Stimulated activated CD4-positive, alpha-beta T cell treated with anti-CD3 and anti-CD28 coated beads, TNF-alpha, amount 100 ng/mL, for 48 hours (primary cell): Measurements from ENCODE around the gene UTP11.

Experiments
- DNase-seq, 3 donors: peaks; one replicate each; pipeline ENCODE4 v3.0.0-alpha.2; 2020; ENCODE audit warnings: low read depth in 3 of 3

The UTP11 gene

DNA sequence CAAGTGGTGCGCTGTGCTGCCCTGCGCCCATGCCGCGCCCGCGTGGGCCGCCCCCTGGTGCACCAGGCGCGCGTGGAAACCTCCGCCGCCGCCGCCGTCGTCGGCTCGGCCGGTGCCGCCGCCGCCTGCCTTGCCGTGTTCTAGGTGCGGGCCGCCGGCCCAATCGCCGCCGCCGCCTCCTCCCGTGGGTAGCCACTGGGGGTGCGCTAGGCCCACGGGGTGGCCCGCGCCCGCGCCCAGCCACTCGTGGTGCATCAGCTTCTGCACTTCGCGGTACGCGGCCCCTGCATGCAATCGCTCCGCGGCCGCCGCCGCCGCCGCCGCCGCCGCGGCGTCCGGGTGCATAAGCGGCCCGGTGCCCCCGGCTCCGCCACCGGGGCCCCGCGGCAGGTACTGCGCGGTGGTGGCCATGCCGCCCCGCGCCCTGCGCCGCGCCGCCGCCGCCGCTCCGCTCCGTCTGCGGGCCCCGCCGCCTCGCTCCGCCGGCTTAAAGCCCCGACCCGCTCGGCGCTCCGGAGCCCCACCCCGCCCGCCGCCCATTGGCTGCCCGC is 33.9 kb downstream of the UTP11 start, which contains the start of gene POU3F1:
Gene POU3F1 (minus strand): TSS at position 461 of the 551 bp plus-strand sequence. CDS start 50 bp downstream, at position 411.
- no peak for DNase-seq

DNA sequence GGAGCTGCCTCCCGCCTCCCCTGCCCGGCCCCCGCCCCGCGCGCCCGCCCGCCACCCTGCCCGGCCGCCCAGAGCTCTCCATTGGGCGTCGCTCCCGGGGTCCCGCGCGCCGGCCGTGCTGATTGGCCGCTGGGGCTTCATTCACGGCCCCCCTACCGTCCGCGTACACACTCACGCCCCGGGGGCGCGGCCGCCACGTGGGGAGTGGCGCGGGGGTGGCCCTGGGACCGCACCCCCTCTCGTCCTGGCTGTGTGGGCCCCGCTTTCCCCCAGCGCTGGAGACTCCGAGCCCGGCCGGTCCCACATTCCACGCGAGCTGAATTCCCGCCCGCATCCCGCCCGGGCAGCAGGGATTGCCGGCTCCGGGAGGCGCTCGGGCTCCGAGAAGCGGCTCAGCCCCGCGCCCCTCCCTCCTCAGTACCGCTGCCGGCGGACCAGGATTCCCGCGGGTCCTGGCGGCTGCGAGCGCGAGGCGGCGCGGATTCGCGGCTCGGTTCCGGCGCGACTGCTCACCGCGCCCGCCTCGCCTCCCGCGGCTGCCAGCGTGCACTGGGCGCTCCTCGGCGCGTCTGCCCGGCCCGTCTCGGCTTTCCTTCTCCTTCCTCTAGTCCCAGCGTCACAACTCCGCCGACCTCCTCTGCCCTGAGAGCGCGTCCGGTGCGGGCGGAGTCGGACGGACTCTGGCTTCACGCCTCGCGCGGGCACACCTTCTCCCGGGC is 34.5 kb downstream of the UTP11 start:
- peak; percentile 45 to 75 (median 55) for DNase-seq

DNA sequence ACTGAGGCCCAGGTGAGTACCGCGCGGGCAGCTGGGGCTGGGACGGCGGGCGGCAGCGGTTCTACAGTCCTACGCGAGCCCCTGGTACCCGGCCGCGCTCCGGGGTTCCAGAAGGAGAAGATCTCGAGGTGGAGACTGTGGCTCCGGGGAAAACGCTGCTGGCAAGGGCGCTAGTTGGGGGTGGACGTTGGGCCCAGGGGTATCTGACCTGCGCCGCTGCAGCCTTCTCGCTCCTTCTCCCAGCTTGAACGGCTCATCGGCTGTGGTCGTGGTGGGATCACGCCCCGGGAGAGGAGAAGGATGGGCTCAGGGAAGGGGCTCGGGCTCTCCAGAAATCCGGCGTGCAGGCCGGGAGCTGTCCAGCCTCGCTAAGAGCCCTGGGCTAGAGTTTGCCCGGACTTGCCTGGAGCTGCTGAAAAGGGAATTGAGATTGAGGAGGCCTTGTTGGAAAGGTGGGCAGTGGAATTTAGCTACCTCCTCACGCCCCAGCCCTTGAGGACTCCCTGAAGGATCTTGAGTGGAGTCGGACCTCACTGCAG is 35.1 kb downstream of the UTP11 start:
- DNase-seq = no peak

DNA sequence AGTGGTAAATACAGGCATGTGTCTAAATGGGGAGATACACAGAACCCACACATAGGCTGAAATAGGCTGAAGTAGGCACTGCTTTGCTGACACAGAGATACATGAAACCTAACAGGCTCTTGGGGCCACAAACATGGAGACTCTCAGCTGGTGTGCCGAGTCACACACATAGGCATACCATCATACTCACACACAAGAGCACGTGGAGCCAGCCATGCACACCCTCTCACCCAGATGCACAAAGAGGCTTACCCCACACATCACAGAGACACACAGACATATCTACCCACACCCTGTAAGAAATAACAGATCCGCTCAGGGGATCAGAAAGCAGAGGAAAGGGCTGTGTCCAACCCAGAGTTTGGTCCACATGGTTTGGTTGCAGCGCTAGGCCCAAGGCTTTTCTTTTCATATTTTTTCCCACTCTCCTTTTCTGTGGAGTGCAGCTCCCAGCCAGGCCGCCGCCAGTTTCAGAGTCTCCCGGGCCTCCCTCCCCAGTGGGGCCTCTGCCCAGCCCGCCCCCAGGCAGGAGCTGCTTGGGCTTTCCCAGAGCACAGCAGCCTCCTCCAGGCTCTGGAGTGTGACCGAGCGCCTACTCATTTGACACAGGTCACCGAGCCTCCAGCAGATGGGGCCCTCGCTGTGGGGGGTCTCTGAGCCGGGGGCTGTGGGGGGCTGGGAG is 38.0 kb downstream of the UTP11 start:
- DNase-seq = no peak

DNA sequence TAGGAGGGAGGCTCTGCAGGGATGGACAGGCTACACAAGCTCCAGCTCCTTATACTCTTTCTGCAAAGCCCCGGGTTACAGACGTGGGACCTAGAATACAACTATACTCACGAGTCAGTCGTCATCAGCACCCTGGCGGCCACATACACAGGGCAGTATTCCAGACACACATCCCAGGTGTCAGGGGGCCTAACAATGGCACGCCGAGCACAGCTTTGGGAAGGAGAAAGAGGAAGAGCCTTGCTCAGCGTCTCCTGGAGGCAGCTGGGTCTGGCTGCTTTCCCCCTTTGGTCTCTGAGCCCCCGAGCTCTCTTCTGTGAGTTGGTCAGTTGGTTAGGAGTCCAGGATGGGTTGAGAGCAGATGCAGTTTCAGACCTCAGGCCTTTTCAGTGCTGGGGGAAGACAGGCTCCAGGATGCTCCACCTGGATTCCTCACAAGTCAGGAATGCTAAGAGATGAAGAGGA is 38.6 kb downstream of the UTP11 start:
- no peak for DNase-seq

DNA sequence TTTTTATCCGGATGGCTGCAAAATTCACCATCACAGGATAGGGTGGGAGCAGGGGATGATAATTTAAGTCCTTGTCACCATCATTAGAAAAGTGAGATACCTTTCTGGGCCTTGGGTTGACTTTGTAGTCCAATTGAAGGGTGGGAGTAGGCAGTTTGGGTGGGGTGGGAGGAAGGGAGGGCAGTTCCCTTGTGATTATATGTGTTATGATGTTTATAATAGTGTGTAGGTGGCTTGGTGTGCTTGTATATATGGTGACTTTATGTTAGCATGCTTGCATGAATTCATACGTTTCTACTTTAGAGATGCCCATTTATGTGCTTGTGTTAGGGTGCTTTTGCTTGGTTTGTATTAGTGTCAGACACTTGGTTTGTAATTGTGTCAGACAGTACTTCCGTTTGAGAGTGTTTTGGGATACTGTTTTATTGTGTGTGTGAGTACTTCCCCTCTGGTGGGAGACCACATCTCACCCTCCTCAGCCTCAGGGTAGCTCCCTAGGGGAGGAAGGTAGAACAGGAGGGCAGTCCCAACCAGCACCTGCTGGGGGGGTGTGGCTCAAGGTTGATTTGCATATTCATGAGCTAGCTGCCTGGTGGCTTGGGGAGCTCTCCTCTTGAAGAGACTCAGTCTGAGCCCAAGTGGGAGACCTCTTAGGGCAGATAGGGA is 40.3 kb downstream of the UTP11 start:
- no peak for DNase-seq

DNA sequence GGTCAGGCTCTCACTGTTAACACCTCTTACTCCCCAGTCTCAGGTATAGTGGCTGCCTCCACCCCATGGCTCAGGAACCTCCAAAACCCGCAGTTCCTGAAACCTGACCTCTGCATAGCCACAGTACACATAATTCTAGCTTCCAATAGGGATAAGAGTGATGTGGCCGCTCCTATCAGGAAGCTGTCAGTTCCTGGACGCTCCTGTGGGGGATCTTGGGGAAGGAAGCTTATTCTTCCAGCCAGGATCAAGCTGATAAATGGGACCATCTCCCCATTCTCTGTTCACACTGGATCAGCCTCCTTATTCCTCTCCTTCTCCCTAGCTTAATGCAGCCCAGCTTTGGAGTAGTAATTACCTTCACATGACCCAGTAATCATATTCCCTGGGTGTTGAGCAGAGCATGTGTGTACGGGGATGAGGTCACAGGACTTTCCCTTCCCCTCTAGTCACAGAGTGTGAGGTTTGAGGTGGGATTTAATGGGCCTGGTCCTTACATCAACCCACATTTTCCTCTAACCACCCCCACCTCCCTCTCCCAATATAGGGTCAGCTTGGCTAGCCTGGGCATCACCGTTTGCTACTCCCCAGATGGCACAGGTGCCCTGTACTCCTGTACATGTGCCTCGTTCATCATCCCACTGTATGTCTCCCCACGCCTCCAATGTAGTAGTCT is 41.0 kb downstream of the UTP11 start:
- DNase-seq = no peak

DNA sequence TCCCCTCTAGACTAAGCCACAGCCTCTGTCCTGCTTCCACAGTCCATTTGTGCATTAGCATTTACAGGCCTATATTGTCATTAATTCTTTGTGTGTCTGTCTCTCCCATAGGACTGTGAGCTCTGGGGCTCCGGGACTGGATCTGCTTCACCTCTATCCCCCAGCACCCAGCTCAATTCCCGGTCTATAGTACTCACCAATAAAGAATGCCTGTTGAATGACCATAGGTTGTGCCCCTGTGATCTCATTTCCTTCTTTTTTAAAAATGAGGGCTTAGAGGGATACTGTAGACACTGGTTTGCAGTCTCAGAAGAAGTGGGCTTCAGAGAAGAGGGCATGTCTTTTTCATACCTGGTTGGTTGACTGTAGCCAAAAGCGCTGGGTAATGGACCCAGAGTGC is 42.9 kb downstream of the UTP11 start:
- DNase-seq = no peak

DNA sequence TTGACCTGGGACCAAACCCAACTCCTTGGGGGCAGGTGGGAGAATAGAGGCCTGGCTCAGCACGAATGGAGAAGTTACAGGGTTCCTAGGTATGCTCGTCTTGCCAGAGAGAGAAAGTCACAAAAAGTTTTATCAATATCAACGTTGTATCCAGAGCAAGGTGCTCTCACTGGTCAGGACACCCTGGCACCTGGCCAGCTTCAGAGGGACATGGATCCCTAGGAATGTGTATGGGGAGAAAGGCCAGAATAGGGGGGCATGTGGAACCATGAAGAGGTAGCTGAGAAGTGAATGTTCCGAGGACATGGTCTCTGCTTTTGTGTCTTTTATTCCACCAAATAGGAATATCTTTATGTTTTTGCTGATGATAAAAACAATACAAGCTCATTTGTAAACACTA is 43.4 kb downstream of the UTP11 start:
- DNase-seq = no peak

DNA sequence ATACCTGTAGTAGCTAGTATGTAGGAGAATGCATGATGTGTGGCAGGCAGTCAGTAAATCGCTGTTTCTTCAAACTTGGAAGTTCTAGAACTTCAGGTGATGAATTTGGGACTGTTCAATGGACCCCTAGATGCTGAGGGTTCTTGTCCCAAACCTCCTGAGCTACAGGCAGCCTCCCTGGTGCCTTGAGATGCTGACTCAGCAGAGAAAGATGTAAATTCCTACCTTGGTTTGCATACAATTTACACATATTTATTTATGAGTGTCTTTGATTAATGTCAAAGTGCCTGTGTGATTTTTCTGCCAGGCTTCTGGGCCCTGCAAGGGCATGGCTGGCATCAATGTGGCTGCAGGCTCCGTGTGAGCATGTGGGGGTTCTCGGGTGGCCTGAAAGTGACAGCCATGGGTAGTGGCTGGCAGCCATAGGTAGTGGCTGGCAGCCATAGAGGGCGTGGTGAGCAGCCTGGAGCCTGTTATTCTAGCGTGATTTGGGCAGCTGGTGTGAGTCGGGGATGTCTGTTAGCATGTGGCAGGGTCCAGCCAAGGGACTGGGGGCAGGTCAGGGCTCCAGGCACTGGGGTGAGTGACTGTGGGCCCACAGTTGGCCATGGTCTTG is 47.2 kb downstream of the UTP11 start:
- no peak for DNase-seq

DNA sequence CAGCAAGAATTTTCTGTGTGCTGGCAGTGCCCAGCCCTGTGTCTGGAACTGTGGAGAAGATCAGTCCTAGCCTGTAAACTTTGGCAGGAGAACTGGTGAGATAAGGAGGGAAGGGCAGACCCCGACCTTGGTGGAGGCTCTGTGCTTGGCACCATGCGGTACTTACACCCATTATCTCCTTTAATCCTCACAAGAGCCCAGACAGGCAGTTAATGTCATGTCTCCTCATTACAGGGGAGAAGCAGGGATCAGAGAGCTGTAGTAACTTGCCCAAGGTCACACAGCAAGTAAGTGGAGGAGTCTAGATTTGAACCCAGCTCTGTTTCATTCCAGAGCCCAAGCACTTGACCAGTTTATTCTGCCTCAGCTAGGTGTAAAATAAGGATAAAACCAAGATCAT is 48.0 kb downstream of the UTP11 start:
- DNase-seq = no peak

DNA sequence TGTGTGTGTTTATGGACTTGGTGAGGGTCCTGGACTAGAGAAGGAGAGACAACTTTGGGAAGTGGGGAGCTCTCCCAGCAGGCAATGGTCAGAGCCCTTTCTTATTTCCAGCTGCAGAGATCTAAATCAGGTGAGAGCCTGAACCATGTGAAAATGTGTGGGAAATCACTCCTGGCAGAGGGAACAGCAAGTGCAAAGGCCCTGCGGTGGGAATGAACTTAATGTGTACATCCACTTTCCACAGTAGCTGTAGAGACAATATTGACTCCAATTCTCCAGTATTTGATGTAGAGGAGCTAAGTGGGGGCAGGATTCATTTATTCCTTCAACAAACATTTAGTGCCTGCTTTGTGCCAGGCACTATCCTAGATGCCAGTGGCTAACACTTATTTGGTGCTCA is 48.8 kb downstream of the UTP11 start:
- no peak for DNase-seq

DNA sequence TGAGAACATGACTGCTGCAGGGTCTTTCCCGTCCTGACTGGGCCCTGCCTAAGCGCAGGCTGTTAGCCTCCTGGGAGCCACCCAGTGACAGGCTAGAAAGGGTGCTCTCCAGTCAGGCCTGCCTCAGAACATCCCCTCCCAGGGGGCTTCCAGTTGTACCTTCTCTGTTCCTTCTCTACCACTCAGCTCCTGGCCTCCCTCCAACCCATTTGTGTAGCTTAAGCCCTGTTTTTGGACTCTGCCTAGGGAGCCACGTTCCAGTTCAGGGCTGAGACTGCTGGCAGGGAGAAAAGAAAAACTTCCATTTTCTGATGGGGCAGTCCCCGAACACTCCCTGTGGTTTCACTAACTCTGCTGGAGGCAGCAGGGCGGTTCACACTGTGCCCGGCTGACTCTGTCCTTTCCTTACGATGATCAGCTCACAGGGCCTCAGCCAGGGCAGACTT is 49.4 kb downstream of the UTP11 start:
- no peak for DNase-seq

DNA sequence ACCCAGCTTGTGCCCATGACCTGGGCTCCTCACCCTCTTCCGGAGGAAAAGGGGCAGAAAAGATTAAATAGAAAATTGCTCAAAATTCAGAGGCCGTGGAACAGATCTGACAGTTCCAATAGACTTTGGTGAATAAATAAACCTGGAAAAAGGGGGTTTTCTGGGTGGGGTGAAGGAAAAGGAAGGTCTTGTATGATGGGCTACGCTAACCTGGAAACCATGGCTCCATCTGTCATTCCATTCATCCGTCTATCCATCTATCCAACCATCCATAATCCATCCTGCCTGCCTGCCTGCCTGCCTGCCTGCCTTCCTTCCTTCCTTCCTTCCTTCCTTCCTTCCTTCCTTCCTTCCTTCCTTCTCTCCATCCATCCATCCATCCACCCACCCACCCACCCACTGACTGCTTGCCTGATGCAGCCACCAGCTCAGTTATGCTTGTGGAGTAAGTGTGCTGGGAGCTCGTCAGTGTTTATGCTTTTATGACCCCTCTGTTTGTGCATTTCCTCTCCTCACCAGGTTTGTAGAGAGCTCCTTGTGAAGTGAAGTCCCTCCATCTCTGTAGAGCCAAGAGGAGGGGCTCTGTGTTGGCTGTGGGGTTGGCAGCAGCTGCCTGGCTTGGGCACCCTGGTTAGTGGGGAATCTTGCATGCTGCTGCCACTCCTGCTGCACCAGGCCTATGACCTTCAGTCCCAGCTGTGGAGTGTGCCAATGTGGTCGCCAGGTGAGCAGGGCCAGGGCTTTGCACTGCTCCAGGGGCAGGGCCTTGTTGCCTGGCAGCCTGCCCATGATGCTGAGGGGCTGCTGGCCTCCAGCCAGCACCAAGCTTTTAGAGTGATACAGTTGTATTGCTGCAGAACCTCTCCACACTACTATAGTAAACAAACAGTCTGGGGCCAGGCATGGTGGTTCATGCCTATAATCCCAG is 50.1 kb downstream of the UTP11 start:
- DNase-seq = no peak

DNA sequence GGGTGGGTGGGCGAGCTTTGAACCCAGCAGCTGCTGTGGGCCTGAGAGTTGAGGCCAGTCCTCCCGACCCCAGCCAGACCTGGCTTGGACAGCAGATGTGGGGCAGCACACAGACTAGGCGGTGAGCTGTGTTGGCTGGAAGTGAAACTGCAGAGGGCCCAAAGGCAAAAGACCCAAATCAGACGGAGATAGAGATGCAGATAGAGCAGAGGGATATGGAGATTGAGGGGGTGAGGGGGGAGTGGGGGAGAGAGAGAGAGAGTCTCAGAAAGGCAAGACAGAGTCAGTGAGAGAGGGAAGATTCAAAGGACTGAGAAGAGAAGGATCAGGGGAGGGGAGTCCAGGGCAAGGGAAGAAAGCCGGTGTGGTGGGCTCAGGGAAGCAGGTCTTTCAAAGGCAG is 51.1 kb downstream of the UTP11 start:
- no peak for DNase-seq

DNA sequence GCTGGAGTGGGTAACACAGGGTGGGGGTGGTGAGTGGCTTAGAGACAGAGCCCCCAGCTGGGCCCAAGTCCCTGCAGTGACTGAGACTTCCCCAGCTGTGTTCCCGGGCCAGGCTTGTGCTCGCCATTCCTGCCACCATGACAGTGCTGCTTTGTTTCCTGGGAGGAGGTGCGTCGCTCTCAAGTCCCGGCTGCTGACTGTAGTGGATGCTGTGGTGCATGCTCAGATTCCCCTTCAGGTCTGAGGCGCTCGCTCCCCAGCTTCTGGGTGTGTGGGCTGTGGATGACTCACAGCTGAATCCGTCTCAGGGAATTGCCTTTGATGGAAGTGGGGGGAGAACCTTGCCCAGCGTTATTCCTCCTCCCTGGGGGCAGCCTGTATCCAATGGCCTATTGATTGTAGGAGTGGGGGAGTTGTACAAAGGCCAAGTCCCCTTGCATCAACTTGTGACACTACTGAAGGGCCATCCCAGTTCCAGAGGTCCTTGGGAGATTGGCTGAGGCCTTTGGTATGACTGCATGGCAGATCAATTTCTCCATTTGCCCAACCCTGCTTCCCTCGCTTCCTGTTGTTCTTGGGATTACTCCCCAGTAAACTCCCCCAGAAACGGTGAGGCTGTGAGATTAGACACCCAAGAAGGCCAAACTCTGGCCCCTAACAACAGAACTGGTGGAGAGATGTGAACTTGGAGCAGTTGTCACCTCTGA is 51.8 kb downstream of the UTP11 start:
- no peak for DNase-seq

DNA sequence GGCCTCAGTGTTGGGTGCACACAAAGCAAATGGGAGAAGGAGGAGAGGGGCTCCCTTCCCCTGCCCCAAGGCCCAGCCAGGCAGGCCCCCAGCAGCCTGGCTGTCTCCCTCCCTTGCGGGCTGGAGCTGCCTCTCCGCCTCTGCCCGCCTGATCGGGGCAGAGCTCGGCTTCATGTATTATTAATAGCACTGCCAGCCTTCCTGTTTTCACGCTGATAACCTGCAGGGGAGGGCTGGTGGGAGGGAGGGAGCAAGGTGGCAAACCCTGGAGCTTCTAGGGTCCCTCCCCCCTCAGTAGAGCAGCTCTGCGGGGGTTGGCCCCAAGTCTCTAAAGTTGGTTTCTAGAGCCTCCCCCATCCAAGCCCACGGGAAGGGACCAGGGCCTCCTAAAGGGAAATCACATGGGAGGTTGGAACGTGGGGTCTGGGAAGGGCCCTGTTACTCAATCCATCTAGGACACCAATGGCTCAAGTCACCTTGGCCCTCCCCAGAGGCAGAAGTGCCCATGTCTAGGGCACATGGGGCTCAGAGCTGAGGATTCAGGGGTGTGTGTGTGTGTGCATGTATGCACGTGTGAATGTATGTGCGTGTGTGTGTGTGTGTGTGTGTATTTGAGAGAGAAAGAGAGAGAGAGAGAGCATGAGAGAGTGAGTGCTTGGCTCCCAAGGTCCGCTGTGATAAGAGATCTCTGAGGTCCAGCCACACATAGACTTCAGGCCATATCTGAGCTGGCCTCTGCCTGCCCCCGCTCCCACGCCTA is 55.9 kb downstream of the UTP11 start:
- no peak for DNase-seq

DNA sequence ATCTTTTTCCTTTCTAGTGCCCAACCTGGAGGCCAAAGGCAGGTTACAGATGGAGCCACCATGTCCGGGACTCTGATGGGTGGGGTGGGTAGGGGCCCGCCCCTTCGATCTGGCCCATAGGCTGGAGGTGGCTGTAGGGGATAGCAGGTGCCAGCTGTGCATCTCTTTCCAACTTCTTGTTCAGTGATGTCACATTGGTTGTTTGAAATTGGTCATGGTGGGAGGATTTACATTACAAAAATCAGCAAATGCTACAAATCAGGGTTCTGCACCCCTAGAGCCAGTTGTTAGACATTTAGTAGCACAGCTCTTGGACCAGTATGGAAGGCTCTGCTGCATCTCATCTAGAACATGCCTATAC is 56.4 kb downstream of the UTP11 start:
- no peak for DNase-seq
